BJ (cell line): ENCODE results near the gene STK26. TPM values are rescaled to one million over a fixed set of nuclear protein-coding genes. Genes with fewer than 3 reads are reported as not detected.

ENCODE experiments used
- CTCF ChIA-PET: fragments of 350-600 bp; formaldehyde crosslinking; extraction: SDS; loops from one replicate; lab custom pipeline; 2021; ENCODE audit warnings: antibody characterized with exemption, inconsistent platforms; lab: Yijun Ruan, JAX
- POLR2A ChIA-PET: fragments of 300-600 bp; sonication (Branson Sonifier 250); formaldehyde crosslinking; extraction: SDS; loops from one replicate; lab custom pipeline; 2021; ENCODE audit warnings: antibody characterized with exemption; lab: Charles Lee
- DNase-seq: peaks from one replicate; pipeline ENCODE4 v3.0.0-alpha.2; 2011; ENCODE audit warnings: low read depth
- H3K27me3 ChIP-seq: 2 replicates; pipeline ENCODE4 v1.6.0; 2011; ENCODE audit warnings: low read length; ENCODE audit not compliant: control insufficient read depth, insufficient read depth
- H3K36me3 ChIP-seq: 2 replicates; pipeline ENCODE4 v1.5.1; 2011; ENCODE audit warnings: low read length; ENCODE audit not compliant: control insufficient read depth, insufficient read depth
- H3K4me3 ChIP-seq: 2 replicates; pipeline ENCODE4 v1.5.1; 2011; ENCODE audit warnings: low read depth, mild to moderate bottlenecking, control low read depth, low read length
- CTCF ChIP-seq: IDR thresholded peaks from 2 replicates; pipeline ENCODE4 v1.5.1; 2011; ENCODE audit warnings: low read depth, mild to moderate bottlenecking, control low read depth, inconsistent platforms, low read length, moderate library complexity; ENCODE audit not compliant: insufficient read depth
- polyA plus RNA-seq: library from polyadenylated mRNA; depleted of rRNA; stranded (reverse); fragments of >200 nt; gene quantifications from 2 replicates; pipeline ENCODE4 v1.2.3, GENCODE V29; 2011

The STK26 gene
- polyA plus RNA-seq, 1 experiment: 0.67 TPM

- TF ChIP-seq CTCF: no peak
- no peak overlapping the region for H3K4me3 ChIP-seq
- no peaks in the 10 kb centered on the region for H3K27me3 ChIP-seq
- DNase-seq: no peak
- POLR2A ChIA-PET: no interaction called here
- CTCF ChIA-PET: no interaction called here
- H3K36me3 ChIP-seq: no peaks in the 10 kb centered on the region
Measured at GRCh38 chrX:132034648-132035047, 11.5 kb downstream of the STK26 start.

- no peaks in the 10 kb centered on the region for H3K36me3 ChIP-seq
- no peaks in the 10 kb centered on the region for H3K27me3 ChIP-seq
- no peak for TF ChIP-seq CTCF
- DNase-seq: no peak
- ChIA-PET POLR2A (no interaction called here), CTCF (no interaction called here)
- H3K4me3 ChIP-seq: no peak overlapping the region
Measured at GRCh38 chrX:132037479-132037993, 14.4 kb downstream of the STK26 start.

GRCh38 chrX:132040066-132040465, 17.0 kb downstream of the STK26 start:
- no peak for TF ChIP-seq CTCF

GRCh38 chrX:132041015-132041414, 17.9 kb downstream of the STK26 start:
- DNase-seq: no peak
- no peaks in the 10 kb centered on the region for H3K36me3 ChIP-seq
- no peak overlapping the region for H3K4me3 ChIP-seq
- ChIA-PET CTCF (no interaction called here), POLR2A (no interaction called here)
- no peak for TF ChIP-seq CTCF
- no peaks in the 10 kb centered on the region for H3K27me3 ChIP-seq

More at GRCh38 chrX:132040066-132040465, 17.0 kb downstream of the STK26 start:
- H3K27me3 ChIP-seq: no peaks in the 10 kb centered on the region
- no peaks in the 10 kb centered on the region for H3K36me3 ChIP-seq
- no peak for DNase-seq
- POLR2A ChIA-PET: no interaction called here
- CTCF ChIA-PET: no interaction called here
- H3K4me3 ChIP-seq: no peak overlapping the region

GRCh38 chrX:132043977-132044376, 20.9 kb downstream of the STK26 start:
- no peaks in the 10 kb centered on the region for H3K27me3 ChIP-seq
- no peak overlapping the region for H3K4me3 ChIP-seq
- no peaks in the 10 kb centered on the region for H3K36me3 ChIP-seq
- ChIA-PET POLR2A (no interaction called here), CTCF (no interaction called here)
- no peak for DNase-seq
- no peak for TF ChIP-seq CTCF
